HG02678 (cell line): ENCODE data around the gene M1AP.

Source experiments
- ATAC-seq: cut with Tn5 transposase; IDR thresholded peaks from one replicate; pipeline ENCODE4 v1.9.1; 2021; ENCODE audit warnings: mild to moderate bottlenecking, moderate library complexity; ENCODE audit not compliant: unreplicated experiment

Gene M1AP

DNA sequence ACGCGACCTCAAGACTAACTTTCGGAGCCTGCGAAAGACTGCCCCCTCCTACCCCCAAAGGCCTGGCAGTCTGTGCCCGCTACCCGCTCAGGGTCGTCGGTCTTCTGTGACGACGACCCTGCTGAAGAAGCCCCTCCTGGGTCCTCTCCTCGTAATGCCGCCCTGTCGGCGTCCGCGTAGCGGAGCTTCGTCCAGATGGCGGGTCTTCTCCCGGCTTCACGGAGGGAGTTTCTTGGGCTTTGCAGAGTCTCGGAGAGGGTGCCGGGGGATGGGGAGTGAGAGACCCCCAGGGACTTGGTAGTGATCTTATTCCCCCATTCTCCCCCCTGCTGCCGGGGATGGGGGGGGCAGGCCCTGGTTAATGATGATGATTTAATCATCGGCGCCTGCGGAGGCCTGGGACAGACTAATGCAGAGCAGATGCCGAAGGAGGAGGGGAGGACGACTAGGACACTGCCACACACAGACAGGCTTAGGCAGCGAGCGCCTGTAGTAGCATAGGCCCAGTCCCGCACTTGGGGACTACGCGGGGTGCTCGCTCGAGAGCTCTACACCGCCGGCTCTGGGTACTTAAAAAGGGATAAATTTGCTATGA lies 140.1 kb downstream of the M1AP start:
- no peak for ATAC-seq
